HG03354 (cell line): Measurements from ENCODE around the gene IL13RA2.

Experiments
- ATAC-seq: cut with Tn5 transposase; IDR thresholded peaks from one replicate; pipeline ENCODE4 v1.9.1; 2021; ENCODE audit warnings: mild to moderate bottlenecking; ENCODE audit not compliant: unreplicated experiment, poor library complexity, severe bottlenecking

Gene IL13RA2

GRCh38 chrX:115017455-115017854 is at the start of gene IL13RA2:
Gene IL13RA2 (minus strand): TSS chrX:115017616. CDS start chrX:115017269, 347 bp downstream.
- no peak for ATAC-seq

GRCh38 chrX:115065304-115065703 is 47.9 kb upstream of the IL13RA2 start:
- ATAC-seq: no peak

- ATAC-seq: no peak
These were observed 42.6 kb upstream of the IL13RA2 start for GRCh38 chrX:115060013-115060412.

GRCh38 chrX:115058276-115058675 is 40.9 kb upstream of the IL13RA2 start:
- no peak for ATAC-seq

- ATAC-seq: no peak
These were observed 37.5 kb upstream of the IL13RA2 start for GRCh38 chrX:115054876-115055275.

- ATAC-seq: no peak
These were observed 35.8 kb upstream of the IL13RA2 start for GRCh38 chrX:115053223-115053622.

GRCh38 chrX:115047715-115048114 is 30.3 kb upstream of the IL13RA2 start:
- ATAC-seq: no peak

- ATAC-seq: no peak
These were observed 29.8 kb upstream of the IL13RA2 start for GRCh38 chrX:115047181-115047580.

- ATAC-seq: no peak
These were observed 23.0 kb upstream of the IL13RA2 start for GRCh38 chrX:115040417-115040816.

GRCh38 chrX:115038406-115038805 is 21.0 kb upstream of the IL13RA2 start:
- ATAC-seq: no peak

- no peak for ATAC-seq
These were observed 18.6 kb upstream of the IL13RA2 start for GRCh38 chrX:115036029-115036428.

GRCh38 chrX:115031989-115032388 is 14.6 kb upstream of the IL13RA2 start:
- no peak for ATAC-seq

- ATAC-seq: no peak
These were observed 13.2 kb upstream of the IL13RA2 start for GRCh38 chrX:115030625-115031024.

- ATAC-seq: no peak
These were observed 12.6 kb upstream of the IL13RA2 start for GRCh38 chrX:115029869-115030570.

- no peak for ATAC-seq
These were observed 12.0 kb upstream of the IL13RA2 start for GRCh38 chrX:115029440-115029839.

GRCh38 chrX:115023811-115024210 is 6.4 kb upstream of the IL13RA2 start:
- ATAC-seq: no peak

GRCh38 chrX:115023139-115023538 is 5.7 kb upstream of the IL13RA2 start:
- no peak for ATAC-seq

- no peak for ATAC-seq
These were observed 3.7 kb upstream of the IL13RA2 start for GRCh38 chrX:115021121-115021520.

GRCh38 chrX:115018944-115019343 is 1.5 kb upstream of the IL13RA2 start:
- ATAC-seq: no peak

GRCh38 chrX:115018040-115018647 is 728 bp upstream of the IL13RA2 start:
- no peak for ATAC-seq

- ATAC-seq: no peak
These were observed 3.7 kb downstream of the IL13RA2 start for GRCh38 chrX:115013705-115014104.

- no peak for ATAC-seq
These were observed 6.0 kb downstream of the IL13RA2 start for GRCh38 chrX:115011428-115011827.
